Stimulated activated CD8-positive, alpha-beta memory T cell treated with anti-CD3 and anti-CD28 coated beads, Interleukin-2, amount 100 ng/mL, for 48 hours (primary cell): ENCODE data around the gene GNAO1.

Source experiments
- DNase-seq, 2 donors: peaks; one replicate each; pipeline ENCODE4 v3.0.0-alpha.2; 2020; ENCODE audit warnings: low read depth in 2 of 2

GNAO1 gene

DNA sequence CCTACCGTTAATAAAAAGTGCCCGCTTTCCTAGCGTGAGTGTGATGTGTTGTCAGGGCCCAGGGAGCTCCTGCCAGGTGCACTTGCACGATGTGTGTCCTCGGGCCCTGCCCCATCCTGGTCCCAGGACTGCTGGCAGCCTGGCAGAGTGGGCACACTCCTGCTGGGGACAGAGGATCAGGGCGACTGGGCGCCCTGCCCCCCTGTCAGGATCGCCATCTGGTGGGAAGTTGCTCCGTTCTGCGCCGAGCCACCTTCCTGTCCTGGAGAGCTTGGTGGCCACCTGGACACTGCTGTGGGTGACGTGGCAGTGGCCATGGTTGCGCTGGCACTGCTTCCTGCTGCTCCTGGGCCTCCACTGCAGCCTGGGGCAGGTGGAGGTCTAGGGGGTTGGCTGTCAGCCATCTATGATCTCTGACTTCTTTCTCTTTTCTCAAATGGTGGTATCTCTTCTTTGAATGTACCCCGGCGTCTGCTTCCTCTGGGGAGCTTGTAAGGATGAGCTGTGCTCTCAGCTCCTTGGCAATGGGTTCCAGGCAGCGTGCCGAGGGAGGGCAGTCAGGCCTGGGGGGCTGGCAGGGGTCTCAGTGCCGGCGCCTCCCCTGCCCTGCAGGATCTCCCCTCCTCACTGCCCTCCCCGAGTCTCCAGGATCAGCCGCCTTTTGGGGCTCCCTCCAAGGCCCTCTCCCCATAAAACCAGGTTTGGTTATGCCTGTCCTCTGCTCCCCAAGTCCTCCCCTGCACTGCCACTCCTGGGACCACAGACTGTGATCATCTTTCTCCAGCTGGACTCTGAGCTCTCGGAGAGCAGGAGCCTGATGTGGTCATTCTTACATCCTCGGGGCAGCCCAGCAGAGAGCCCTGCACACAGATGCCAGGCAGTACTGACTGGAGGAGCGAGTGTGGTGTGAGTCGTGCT is 157.1 kb downstream of the GNAO1 start:
- no peak for DNase-seq

DNA sequence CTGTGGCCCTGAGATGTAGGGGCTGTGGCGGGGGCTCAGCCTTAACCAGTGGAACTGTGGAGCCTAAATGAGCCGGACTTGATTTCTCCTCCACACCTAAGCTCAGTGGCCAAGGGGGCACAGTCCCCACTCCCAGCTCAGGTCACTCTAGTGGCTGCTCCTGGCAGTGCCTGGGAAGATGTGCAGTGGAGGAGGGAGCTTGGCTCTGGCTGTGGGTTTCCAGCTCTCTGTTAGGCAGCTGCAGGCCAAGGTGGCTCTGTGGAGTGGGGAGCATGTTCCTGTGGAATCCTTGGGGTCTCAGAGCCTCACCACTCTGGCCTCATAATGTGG is 157.8 kb downstream of the GNAO1 start:
- no peak for DNase-seq

DNA sequence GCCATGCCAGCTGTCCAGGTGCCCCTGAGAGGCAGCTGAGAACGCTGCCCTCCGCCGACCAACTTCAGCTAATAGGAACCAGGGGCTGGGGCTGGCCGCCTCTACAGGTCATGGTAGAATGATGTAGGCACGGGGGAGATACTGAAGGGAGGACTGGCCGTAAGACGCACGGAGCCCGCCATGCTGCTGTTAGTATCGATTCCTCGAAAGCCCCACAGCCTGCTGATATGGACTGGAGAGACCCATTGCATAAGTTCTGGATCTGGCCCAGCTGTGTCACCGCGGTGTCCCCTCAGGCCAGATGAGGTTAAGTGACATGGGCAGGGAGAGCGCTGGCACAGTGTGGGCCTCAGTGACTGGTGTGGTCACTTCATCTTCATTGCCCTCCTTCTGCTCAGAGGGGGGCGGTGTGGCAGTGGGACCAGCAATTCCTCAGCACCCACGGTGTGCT is 158.4 kb downstream of the GNAO1 start:
- DNase-seq, result no peak

DNA sequence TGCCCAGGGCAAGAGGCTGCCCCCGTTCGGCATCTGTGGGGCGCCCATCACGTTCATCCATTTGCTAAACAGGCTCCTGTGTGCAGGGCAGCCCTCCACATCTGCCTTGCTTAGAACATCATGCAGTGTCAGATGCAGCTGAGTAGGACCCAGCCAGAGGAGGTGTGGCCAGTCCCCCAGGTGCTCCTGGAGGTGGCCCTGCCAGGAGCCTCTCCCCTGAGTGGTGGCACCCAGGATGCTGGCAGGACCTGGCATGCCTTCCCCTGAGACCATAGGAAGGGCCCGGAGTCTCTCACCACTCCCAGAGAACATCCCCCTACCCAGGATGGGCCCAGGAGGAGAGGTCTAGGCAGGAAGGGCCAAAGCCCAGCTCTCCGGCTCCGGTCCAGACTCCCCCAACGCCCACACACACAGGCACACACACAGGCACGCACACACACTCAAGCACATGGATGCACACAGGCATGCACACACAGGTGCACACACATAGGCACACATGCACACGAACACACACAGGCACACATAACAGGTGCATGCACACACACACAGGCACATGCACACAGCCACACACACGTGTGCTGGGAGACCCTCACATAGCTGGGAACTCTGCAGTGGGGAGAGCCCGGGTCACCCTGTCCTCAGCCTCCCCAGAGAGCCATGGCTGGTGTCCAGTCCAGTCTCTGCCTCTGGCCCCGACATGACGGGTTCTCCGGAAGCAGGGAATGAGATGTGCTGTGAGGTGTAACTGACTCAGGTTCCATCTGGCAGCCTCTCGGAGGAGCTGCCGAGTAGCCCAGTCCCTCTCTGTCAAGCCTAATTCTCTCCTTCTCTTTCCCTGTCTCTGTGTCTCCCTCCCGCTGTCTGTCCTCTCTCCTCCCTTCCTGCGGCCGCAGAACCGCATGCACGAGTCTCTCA is 159.5 kb downstream of the GNAO1 start:
- DNase-seq, result no peak

DNA sequence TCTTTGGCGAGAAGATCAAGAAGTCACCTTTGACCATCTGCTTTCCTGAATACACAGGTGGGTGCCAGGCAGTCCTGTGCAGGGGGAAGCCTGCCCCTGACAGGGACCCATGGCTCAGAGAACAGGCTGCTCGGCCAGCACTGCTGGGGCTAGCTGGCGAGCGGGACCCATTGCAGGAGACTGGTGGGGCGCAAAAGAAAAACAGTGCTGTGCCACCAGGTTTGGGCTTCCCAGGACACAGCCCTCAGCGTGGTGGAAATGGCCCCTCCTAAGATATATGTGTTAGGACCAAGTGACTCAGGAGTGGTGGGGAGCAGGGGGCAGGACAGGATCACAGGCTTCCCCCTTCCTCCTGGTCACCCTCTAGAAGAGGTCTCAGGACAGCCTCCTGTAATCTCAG is 160.2 kb downstream of the GNAO1 start:
- no peak for DNase-seq

DNA sequence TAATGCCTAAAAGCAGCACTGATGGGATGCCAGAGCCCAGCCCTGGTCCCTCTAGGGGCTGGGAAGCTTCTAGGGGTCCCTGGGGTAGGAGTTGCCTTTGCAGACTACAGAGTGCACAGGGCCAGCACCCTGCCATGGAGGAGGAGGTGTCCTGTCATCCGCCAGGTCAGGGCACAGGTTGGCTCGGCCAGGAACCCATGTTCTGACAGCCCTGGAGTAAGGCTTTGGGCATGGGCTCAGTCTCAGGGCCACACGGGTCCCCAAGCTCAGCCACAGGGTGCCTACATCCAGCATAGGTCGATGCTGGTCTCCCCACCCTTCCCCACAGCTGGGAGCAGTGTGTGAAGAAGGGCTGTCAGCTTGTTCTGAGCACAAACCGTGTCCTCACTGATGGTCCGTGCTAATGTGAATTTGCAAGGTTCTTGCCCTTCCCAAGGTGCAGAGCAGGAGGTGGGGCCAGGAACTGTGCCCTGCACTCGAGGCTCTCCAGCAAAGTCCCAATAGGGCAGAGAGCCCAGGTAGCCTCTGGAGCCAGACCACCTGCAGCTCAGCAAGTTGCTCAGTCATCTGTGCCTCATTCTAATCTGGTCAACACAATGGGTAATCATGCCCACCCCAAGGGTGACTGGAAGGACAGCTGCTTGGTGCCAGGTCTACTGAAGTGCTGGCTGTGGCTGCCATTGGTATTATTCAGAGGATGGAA is 161.2 kb downstream of the GNAO1 start:
- DNase-seq, result no peak

DNA sequence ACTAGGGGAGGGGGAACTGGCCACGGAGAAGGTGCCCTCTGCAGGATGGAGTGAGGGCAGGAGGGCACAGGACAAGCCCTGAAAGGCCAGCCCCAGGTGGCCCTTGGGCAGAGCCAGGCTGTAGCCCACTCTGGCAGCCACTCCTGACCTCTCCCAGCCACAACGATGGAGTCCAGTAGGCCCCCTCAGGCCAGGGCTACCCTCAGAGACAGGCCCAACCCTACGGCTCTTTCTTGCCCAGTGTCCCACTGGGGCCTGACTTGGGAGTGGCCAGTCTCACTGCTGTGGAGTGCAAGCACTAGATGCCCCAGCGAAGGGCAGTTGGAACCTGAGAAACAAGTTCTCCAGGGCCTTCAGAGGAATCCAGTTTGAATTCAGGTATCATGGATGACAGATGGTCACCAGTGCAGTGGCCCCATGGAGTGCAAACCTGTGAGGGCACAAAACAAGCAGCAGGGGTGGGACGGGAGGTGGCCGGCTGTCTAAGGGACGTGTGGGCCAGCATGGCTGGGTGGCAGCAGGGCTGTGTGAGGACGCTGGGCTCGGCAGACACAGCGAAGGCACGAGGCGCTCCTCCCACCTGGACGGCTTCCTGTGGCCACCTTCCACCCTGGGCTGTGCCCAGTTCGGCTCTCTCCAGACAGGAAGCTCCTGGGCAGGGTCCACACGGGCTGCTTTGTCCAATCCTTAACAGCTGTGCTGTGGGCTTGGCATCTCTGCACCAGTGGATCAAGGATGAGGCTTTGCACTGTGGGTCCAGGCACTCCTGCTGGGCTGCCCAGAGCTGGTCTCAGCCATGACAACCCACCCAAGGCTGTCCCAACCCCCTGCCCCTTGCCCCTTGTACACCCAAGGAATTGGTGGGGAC is 162.0 kb downstream of the GNAO1 start:
- no peak for DNase-seq

DNA sequence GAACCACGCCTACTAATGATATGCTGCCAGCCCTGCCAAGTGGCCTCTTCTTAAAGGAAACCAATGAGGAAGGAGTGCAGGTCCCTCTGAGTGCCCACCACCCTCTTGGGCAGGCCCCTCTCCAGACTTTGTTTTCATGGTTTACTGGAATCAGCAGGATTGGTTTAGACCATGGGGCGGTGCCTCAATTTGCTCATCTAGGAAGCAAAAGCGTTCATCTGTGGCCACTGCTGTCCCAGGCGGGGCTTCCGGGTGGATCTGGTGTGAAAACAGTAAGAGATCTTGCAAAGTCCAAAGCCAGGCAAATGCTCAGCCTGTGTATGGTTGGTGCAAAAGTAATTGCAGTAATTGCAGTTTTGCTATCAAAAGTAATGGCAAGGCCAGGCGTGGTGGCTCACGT is 162.7 kb downstream of the GNAO1 start:
- no peak for DNase-seq

DNA sequence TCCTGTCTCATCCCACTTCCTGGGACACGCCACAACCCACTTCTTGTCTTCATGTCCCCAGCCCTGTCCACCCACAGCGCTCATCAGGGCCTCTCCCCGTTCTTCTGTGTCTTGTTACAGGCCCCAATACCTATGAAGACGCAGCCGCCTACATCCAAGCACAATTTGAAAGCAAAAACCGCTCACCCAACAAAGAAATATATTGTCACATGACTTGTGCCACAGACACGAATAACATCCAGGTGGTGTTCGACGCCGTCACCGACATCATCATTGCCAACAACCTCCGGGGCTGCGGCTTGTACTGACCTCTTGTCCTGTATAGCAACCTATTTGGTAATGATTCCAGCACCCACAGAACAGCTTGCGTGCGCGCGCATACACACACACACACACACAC is 163.5 kb downstream of the GNAO1 start:
- DNase-seq, result no peak

DNA sequence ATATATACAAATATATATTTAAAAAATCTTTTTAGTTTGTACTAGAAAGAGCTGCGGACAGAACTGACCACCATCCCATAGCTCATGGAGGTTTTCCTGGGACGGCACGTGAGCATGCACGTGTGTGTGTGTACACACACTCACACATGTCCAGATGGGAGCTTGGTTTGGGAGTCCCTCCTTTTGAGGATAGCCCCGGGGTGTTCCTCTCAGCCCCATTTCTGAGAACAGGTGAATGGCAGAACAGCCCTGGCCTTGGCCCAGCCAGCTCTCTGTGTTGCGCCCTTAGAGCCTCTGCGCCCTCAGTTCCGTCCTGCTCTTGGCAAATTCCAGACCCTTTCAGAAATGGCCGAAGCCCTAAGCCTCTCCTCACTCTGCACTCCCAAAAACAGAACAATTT is 163.9 kb downstream of the GNAO1 start:
- DNase-seq, result no peak

DNA sequence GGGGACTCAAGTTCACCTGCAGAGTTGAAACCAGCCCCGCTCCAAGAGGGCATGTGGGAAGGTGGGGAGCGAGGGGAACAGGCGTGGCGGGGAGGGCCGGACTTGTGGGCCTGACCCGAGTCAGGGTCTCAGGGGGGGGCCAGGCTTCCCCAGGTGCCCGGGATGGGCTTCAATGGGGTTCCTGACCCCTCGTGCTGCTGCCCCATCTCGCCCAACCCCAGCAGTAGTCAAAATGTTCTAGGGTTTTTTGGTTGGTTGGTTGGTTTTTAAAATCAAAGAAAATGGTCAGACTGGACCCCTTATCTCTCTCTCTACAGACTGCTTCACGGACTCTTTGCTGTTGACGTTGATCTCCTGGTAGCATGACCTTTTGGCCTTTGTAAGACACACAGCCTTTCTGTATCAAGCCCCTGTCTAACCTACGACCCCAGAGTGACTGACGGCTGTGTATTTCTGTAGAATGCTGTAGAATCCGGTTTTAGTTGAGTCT is 164.5 kb downstream of the GNAO1 start:
- no peak for DNase-seq

DNA sequence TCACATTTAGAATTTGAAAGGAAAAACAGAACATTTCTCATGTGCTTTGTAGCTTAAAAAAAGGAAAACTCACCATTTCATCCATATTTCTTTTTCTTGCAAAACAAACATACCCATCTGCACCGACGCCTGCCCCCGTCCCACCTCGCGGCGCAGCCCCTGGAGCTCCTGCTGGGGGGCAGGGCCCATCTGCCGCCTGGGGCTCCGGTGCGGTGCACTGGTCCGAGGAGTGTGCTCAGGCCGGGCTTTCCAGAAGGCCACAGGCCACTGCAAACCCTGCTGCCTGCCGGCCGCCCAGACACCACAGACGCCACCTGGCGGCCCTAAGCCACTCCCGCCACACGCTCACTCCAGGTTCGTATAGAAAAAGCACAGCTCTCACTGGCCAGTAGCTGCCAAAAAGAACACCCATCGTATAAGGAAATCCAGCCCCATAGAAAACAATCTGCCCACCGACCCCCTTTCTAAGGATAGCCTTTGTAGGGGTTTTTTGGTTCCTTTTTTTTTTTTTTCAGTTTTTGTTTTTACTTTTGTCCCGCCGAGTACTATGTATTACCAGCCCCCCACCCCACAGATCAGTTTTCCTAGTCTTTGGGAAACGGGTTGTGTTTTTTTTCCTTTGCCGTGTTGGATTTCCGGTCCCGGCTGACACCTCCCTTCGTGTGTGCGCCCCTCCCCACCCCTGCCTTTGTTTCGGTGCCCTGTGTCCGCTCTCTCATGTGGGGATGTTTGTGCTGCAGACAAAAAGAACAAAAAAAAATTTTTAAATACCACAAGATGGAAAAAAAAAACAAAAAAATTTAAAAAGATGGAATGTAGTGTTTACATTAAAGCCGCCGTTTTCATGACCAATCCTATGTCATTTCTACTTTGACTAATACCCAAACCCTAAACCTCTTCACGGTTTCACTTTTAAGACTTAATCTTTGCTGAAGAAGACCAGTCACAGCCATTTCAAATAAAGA is 165.3 kb downstream of the GNAO1 start:
- peak; percentile 39 to 42 for DNase-seq

DNA sequence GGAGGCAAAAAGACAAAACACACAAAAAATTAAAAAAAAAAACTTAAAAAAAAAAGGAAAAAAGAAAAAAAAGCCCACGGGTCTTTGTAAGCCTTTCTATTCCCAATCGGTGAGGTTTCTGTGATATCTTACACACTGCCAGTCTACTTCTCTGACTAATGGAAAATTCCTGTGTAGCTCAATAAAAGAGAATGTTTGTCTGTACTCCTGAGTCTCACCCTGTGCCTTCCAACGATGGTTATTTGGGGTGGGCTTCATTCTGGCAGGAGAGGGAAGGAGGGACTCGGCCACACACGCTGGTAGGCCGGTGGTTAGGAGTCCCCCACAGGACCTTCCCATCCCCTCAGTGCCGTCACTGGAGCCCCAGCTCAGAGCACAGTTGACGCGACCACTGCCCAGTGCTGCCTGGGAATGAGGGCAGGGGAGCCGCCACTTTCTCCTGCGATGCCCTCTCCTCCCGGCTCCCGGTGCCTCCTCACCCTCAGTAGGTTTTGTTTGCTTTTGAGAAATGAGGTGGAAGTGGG is 166.0 kb downstream of the GNAO1 start:
- DNase-seq, result no peak

DNA sequence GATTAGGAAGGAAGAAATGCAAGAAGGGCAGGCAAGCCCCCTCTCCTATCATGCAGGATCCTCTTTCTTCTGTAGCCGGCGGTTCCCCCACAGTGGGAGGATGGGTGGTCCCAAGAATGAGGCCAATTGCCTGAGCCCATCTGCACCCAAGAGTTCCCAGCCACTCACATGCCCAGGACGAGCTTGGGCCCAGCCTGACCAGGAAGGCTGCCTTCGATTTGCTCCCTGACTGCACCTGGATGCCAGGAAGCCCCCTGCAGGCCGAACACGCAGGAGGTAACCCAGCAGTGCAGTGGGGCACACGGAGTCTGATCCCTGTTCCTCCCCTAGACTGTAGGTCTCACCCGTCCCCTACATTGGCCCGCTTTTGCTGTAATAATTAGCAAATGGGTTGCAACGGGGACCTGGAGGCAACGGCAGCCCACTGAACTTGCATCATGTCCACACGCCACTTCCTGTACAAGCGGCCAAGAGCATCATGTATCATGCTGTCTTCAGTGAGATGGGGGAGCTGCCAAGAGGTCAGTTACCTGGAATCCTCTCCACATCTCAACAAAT is 166.6 kb downstream of the GNAO1 start:
- DNase-seq, result no peak

DNA sequence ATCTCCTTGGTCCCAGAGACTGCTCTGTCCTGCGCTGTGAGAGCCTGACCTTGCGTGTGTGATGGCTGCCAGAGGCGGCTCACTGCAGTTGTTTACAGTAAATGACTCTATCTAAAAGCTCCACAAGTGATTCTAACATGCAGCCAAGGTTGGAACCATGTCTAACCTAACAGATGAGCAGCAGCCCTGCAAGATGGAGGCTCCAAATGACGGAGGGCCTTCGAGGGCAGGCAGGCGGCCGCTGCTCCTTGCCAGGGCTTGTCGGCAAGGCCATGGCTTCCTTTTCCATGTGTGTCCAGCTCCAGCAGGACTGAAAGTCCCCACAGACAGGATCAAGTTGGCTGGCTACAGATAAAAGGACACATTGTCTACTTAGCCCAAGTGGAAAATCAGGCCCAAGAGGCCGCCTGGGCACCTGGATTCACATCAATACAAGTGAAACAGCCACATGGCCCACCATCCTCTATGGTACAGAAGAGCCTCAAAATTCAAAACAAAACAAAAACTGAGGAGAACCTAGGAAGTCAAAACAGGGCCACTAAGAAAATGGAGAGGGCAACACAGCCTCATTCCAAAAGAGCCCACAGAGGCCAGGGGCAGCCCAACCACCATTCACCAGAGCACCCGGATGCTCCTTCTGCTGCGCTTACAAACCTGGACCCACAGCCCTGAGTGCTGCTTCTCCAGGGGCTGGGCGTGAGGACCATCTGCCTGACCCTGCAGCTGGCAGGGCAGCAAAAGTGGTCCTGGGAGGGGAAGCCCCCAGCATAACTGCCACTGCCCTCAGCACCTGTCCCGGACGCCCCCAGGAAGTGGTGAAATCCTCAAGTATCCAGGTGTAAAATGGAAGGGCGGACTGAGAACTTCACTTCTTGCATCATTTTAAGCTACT is 169.1 kb downstream of the GNAO1 start:
- no peak for DNase-seq

DNA sequence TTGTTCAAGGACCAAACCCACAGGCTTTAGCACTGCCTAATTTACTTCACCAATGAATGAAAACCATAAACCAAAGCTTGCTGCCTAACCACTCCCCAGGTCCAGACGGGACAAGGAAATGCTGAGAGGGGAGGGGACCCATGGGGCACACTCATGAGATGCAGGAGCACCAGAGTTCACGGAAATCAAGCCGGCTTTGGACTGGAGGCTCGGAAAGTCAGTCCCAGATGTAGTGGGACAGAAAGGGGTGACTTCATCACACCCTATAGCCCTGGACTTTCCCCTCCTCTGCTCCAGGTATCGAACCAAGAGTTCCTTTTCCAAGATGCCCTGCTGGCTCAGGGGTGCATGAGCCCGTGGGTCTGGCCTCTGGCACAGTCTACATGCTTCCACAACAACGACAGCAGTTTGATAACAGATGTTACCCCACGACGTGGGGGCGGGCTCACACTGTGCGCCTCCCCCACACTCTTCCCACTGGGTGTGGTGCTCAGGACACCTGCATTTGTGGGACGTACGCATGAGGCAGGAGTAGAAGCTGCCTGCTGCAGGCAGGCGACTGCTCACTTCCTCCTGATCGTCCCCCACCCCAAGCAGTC is 170.9 kb downstream of the GNAO1 start:
- no peak for DNase-seq

DNA sequence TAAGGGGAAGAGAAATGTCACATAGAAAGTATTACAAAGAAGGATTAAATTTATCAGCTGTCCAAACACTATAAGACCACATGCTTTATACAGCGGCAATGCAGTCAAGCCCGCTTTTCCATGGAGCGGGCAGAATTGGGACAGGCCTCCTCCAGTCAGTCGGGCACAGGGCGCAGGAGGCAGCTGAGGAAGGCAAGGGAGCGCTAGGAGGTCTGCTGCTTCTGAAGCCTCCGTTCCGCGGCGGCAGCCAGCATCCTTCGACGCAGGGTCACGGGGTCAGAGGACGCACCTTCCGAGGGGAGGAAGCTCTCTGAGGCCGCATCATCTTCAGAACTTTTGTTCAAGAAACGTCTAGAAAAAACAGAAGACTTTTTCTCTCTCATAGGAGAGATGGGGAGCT is 171.4 kb downstream of the GNAO1 start:
- no peak for DNase-seq

DNA sequence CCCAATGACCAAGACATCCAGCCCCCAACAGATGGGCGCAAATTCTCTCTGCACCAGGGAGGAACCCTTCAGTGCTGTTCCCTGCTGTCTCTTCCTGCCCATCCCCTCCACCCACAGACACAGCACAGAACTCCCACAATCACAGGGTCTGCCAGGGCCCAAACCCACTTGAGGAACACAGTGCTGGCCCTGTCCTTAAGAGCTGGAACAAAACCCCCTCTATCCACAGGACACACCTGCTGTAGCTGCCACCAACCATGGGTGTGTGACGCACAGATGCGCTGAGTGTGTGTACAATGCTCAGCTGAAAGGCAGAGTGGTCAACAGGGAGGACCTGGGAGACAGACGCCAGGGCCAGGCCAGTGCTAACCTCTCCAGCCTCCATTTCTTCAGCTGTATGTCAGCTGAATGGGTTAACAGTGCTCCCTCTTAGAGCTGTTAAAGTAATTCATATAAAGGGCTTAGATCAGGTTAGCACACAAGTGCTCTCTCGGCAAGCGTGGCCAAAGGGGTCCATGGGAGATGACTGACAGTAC is 172.0 kb downstream of the GNAO1 start:
- no peak for DNase-seq
